Ascending aorta (tissue), 2 donors: ENCODE measurements around the gene SOX5. TPM values are rescaled to one million over a fixed set of nuclear protein-coding genes. Genes with fewer than 3 reads are reported as not detected.
"Not testable (repeated sequence)": the region's sequence is repeated elsewhere in the genome, so short reads cannot be mapped to it uniquely, and the experiment has no call there.

Experiments
- DNase-seq, 2 donors: peaks; one replicate each; pipeline ENCODE4 v3.0.0-alpha.2; 2019; ENCODE audit warnings: low spot score in 2 of 2
- H3K27ac ChIP-seq, 2 donors: fragments of 200-600 bp; sonication (generic); one replicate each; pipeline ENCODE4 v1.5.1; 2016 to 2017; ENCODE audit warnings: mild to moderate bottlenecking in 1 of 2
- H3K27me3 ChIP-seq: fragments of 200-600 bp; sonication (generic); one replicate; pipeline ENCODE4 v1.5.1; 2017
- H3K36me3 ChIP-seq, 2 donors: fragments of 200-600 bp; sonication (generic); one replicate each; pipeline ENCODE4 v1.5.1; 2016
- H3K4me1 ChIP-seq, 2 donors: fragments of 200-600 bp; sonication (generic); one replicate each; pipeline ENCODE4 v1.5.1; 2016 to 2017; ENCODE audit warnings: mild to moderate bottlenecking in 1 of 2
- H3K4me3 ChIP-seq, 2 donors: fragments of 200-600 bp; sonication (generic); one replicate each; pipeline ENCODE4 v1.5.1; 2016 to 2017; ENCODE audit warnings: mild to moderate bottlenecking in 1 of 2
- H3K9me3 ChIP-seq, 2 donors: fragments of 200-600 bp; sonication (generic); one replicate each; pipeline ENCODE4 v1.5.1; 2016
- CTCF ChIP-seq, 3 experiments: fragments of 200-600 bp in 2 of 3; fragments of 450-650 bp in 1 of 3; sonication (generic) in 2 of 3; IDR thresholded peaks; one replicate each; pipeline ENCODE4 v1.5.1; 2016 to 2019; ENCODE audit warnings: antibody characterized with exemption in 3 of 3, mild to moderate bottlenecking in 1 of 3, moderate library complexity in 1 of 3
- intact Hi-C: fragments of 100-400 bp; cut with DNase I; formaldehyde crosslinking; loops from one replicate; pipeline ENCODE4 v1.15.1; 2023
- total RNA-seq: library from RNA; depleted of rRNA; stranded (reverse); fragments of >200 nt; gene quantifications from one replicate; pipeline ENCODE4 v1.1.0, GENCODE V29; 2016

The SOX5 gene
- total RNA-seq, 1 donor from 2014 or later, result 18.2 TPM

- H3K4me3 ChIP-seq, result no peak overlapping the region
- H3K4me1 ChIP-seq, result no peaks in the 10 kb centered on the region
- no peak for TF ChIP-seq CTCF (IDR thresholded peaks at IDR 0.05)
- H3K36me3 ChIP-seq, result no peaks in the 10 kb centered on the region
- no peak for DNase-seq
- H3K27ac ChIP-seq, result no peak overlapping the region
- intact Hi-C loops, result no loop called here
- H3K27me3 ChIP-seq, result no peaks in the 10 kb centered on the region
- no peaks in the 10 kb centered on the region for H3K9me3 ChIP-seq
These were observed 122.1 kb downstream of the SOX5 start for GRCh38 chr12:23827353-23827752.

GRCh38 chr12:23825124-23825523 is 124.3 kb downstream of the SOX5 start:
- H3K27ac ChIP-seq, H3K27me3 ChIP-seq, H3K9me3 ChIP-seq, H3K36me3 ChIP-seq, H3K4me1 ChIP-seq, intact Hi-C loops, DNase-seq, H3K4me3 ChIP-seq: not testable (repeated sequence)

GRCh38 chr12:23824358-23824757 is 125.1 kb downstream of the SOX5 start:
- Histone ChIP-seq H3K4me3 (no peak overlapping the region), H3K4me1 (no peaks in the 10 kb centered on the region), H3K27ac (no peak overlapping the region), H3K9me3 (no peaks in the 10 kb centered on the region), H3K36me3 (no peaks in the 10 kb centered on the region), H3K27me3 (no peaks in the 10 kb centered on the region)
- TF ChIP-seq CTCF (IDR thresholded peaks at IDR 0.05), result no peak
- intact Hi-C loops, result no loop called here
- DNase-seq, result no peak

- H3K27me3 ChIP-seq, H3K9me3 ChIP-seq, H3K4me3 ChIP-seq, intact Hi-C loops, H3K27ac ChIP-seq, DNase-seq, H3K4me1 ChIP-seq, H3K36me3 ChIP-seq: not testable (repeated sequence)
These were observed 126.6 kb downstream of the SOX5 start for GRCh38 chr12:23822883-23823282.

- no peak for TF ChIP-seq CTCF (IDR thresholded peaks at IDR 0.05)
- no peaks in the 10 kb centered on the region for H3K27me3 ChIP-seq
- H3K36me3 ChIP-seq, result no peaks in the 10 kb centered on the region
- H3K9me3 ChIP-seq, result no peaks in the 10 kb centered on the region
- no peak for DNase-seq
- no peak overlapping the region for H3K4me3 ChIP-seq
- no peaks in the 10 kb centered on the region for H3K4me1 ChIP-seq
- no peak overlapping the region for H3K27ac ChIP-seq
- intact Hi-C loops, result no loop called here
These were observed 132.1 kb downstream of the SOX5 start for GRCh38 chr12:23817345-23817744.

- H3K4me1 ChIP-seq, result no peaks in the 10 kb centered on the region
- no peak for DNase-seq
- TF ChIP-seq CTCF (IDR thresholded peaks at IDR 0.05), result no peak
- no peak overlapping the region for H3K4me3 ChIP-seq
- no peaks in the 10 kb centered on the region for H3K36me3 ChIP-seq
- no peaks in the 10 kb centered on the region for H3K27me3 ChIP-seq
- no peaks in the 10 kb centered on the region for H3K9me3 ChIP-seq
- intact Hi-C loops, result no loop called here
- no peak overlapping the region for H3K27ac ChIP-seq
These were observed 133.0 kb downstream of the SOX5 start for GRCh38 chr12:23816394-23816851.

- Histone ChIP-seq H3K4me3 (no peak overlapping the region), H3K27me3 (no peaks in the 10 kb centered on the region), H3K27ac (no peak overlapping the region), H3K9me3 (no peaks in the 10 kb centered on the region), H3K4me1 (no peaks in the 10 kb centered on the region), H3K36me3 (no peaks in the 10 kb centered on the region)
- no peak for TF ChIP-seq CTCF (IDR thresholded peaks at IDR 0.05)
- DNase-seq, result no peak
- intact Hi-C loops, result no loop called here
These were observed 133.7 kb downstream of the SOX5 start for GRCh38 chr12:23815810-23816209.
